GM12878 (cell line): ENCODE data around the gene APLP1. TPM values are rescaled to one million over a fixed set of nuclear protein-coding genes. Genes with fewer than 3 reads are reported as not detected.
A peak's percentile ranks its signal among the peaks of the same experiment; 100 is the strongest.

Experiments
- ATAC-seq: fragments of 200-7000 bp; cut with Tn5 transposase; 3 replicates; pipeline ENCODE4 v1.9.1; 2020; ENCODE audit warnings: mild to moderate bottlenecking, moderate library complexity
- BruUV-seq: library from RNA; stranded (reverse); fragments of 400-500 nt; replicated peaks from 2 replicates; lab custom pipeline; 2021; lab: Mats Ljungman, UMichigan
- CTCF ChIA-PET: fragments of 300-600 bp; sonication (Branson Sonifier 250); formaldehyde crosslinking; extraction: SDS; loops from one replicate; lab custom pipeline; 2021; ENCODE audit warnings: inconsistent platforms; lab: Yijun Ruan, JAX
- POLR2A ChIA-PET: fragments of 350-600 bp; formaldehyde crosslinking; extraction: SDS; loops from one replicate; lab custom pipeline; 2021; ENCODE audit warnings: inconsistent platforms; lab: Charles Lee
- RAD21 ChIA-PET: fragments of 300-600 bp; sonication (Branson Sonifier 250); formaldehyde crosslinking; loops from one replicate; lab custom pipeline; 2023; ENCODE audit warnings: antibody characterized with exemption; ENCODE audit not compliant: unreplicated experiment; lab: Charles Lee
- SMC1A ChIA-PET: fragments of 300-600 bp; sonication (Branson Sonifier 250); formaldehyde crosslinking; loops from one replicate; lab custom pipeline; 2023; ENCODE audit not compliant: unreplicated experiment, uncharacterized antibody; lab: Charles Lee
- DNase-seq: peaks from one replicate; pipeline ENCODE4 v3.0.0-alpha.2; 2011; ENCODE audit warnings: low read depth, low spot score
- FAIRE-seq: peaks from 3 replicates; lab custom pipeline; 2011; peaks lifted over from hg19 to GRCh38; lab: Jason Lieb, UNC
- H2AFZ ChIP-seq: 2 replicates; pipeline ENCODE4 v1.6.0; 2011; ENCODE audit warnings: low read depth, low read length, control low read depth; ENCODE audit not compliant: control insufficient read depth
- H3K27ac ChIP-seq: 2 replicates; pipeline ENCODE4 v1.5.1; 2011; ENCODE audit warnings: control low read depth; ENCODE audit not compliant: control insufficient read depth, insufficient read depth
- H3K27me3 ChIP-seq, 2 experiments: replicated peaks in 1 of 2; 2 replicates each; pipeline versions ENCODE4 v1.6.0 to v1.6.1; 2011; ENCODE audit warnings: low read length in 1 of 2; ENCODE audit not compliant: control insufficient read depth in 2 of 2, insufficient read depth in 2 of 2
- H3K36me3 ChIP-seq, 2 experiments: 2 replicates each; pipeline ENCODE4 v1.5.1; 2011; ENCODE audit warnings: low read length in 1 of 2; ENCODE audit not compliant: control insufficient read depth in 2 of 2, insufficient read depth in 2 of 2
- H3K4me1 ChIP-seq: 2 replicates; pipeline ENCODE4 v1.6.1; 2011; ENCODE audit warnings: mild to moderate bottlenecking, low read length, moderate library complexity, mixed read lengths; ENCODE audit not compliant: control insufficient read depth, insufficient read depth
- H3K4me2 ChIP-seq: 2 replicates; pipeline ENCODE4 v1.6.0; 2011; ENCODE audit warnings: control low read depth; ENCODE audit not compliant: control insufficient read depth, insufficient read depth
- H3K4me3 ChIP-seq: fragments of 200-600 bp; sonication (generic); 2 replicates; pipeline ENCODE4 v1.5.1; 2016
- H3K79me2 ChIP-seq: 2 replicates; pipeline ENCODE4 v1.6.0; 2011; ENCODE audit warnings: low read length; ENCODE audit not compliant: control insufficient read depth, insufficient read depth
- H3K9ac ChIP-seq: 2 replicates; pipeline ENCODE4 v1.8.0; 2011; ENCODE audit warnings: low read length, control low read depth, mixed read lengths; ENCODE audit not compliant: control insufficient read depth, insufficient read depth
- H3K9me3 ChIP-seq: replicated peaks from 3 replicates; pipeline ENCODE4 v1.5.1; 2011; ENCODE audit warnings: mild to moderate bottlenecking, low read length; ENCODE audit not compliant: control insufficient read depth, insufficient read depth
- H4K20me1 ChIP-seq: 2 replicates; pipeline ENCODE4 v1.6.0; 2011; ENCODE audit not compliant: control insufficient read depth, insufficient read depth
- BMI1 ChIP-seq: fragments of 450-650 bp; IDR thresholded peaks from 2 replicates; pipeline ENCODE4 v1.6.1; 2016; ENCODE audit warnings: mild to moderate bottlenecking, moderate library complexity, borderline replicate concordance
- SPI1 ChIP-seq: IDR thresholded peaks from 2 replicates; pipeline ENCODE4 v1.6.1; 2011; ENCODE audit warnings: low read depth, mild to moderate bottlenecking, low read length, moderate library complexity, borderline replicate concordance; ENCODE audit not compliant: insufficient read depth
- STAT1 ChIP-seq: fragments of 450-650 bp; conservative IDR thresholded peaks from 2 replicates; pipeline ENCODE4 v1.6.1; 2014; ENCODE audit warnings: antibody characterized with exemption, mild to moderate bottlenecking
- TCF12 ChIP-seq: IDR thresholded peaks from 2 replicates; pipeline ENCODE4 v1.6.1; 2011; ENCODE audit warnings: low read depth, mild to moderate bottlenecking, low read length
- WGBS: methylation state at CpG from one replicate; pipeline ENCODE4 v1.1.6; 2016; ENCODE audit warnings: low lambda C conversion rate; ENCODE audit not compliant: insufficient replicate concordance, insufficient coverage; ENCODE audit errors: missing lambda C conversion rate; 5-methylcytosine and 5-hydroxymethylcytosine counted together
- in situ Hi-C: fragments of 300-500 bp; cut with MboI; formaldehyde crosslinking; loops from 9 replicates; pipeline ENCODE4 v1.14.3; 2018; ENCODE audit warnings: mixed read lengths
- intact Hi-C: fragments of 100-400 bp; cut with micrococcal nuclease; formaldehyde crosslinking; loops from one replicate; pipeline ENCODE4 v1.14.2; 2022; ENCODE audit not compliant: unreplicated experiment
- polyA plus RNA-seq, 11 experiments: library from polyadenylated mRNA; depleted of rRNA in 4 of 11; unstranded in 6 of 11; stranded (reverse) in 5 of 11; fragments of >200 nt; fragmentation: Nextera tagmentation in 4 of 11; fragmentation: Illumina TruSeq in 1 of 11; extraction: Ambion mirVana in 4 of 11; extraction: Trizol in 1 of 11; gene quantifications; 1 replicate in 1 of 11; 2 replicates in 10 of 11; pipeline versions ENCODE4 v1.2.1 to v1.2.3, GENCODE V29; 2011 to 2016; ENCODE audit warnings: inconsistent platforms in 2 of 11, missing spikeins in 2 of 11, low read depth in 1 of 11
- total RNA-seq, 4 experiments: library from RNA; depleted of rRNA in 3 of 4; stranded (reverse); fragments of >200 nt in 3 of 4; fragmentation: Illumina TruSeq in 1 of 4; extraction: Trizol in 1 of 4; gene quantifications; 2 replicates each; pipeline versions ENCODE4 v1.2.1 to v1.2.3, GENCODE V29; 2013 to 2021
- TF ChIP-seq, protein P1 (sequence below): fragments of 450-650 bp; IDR thresholded peaks from 2 replicates; pipeline ENCODE4 v1.6.1; 2017; ENCODE audit warnings: mild to moderate bottlenecking, moderate library complexity
- TF ChIP-seq, protein P2 (sequence below): fragments of 450-650 bp; IDR thresholded peaks from 2 replicates; pipeline ENCODE4 v1.6.1; 2017; ENCODE audit warnings: mild to moderate bottlenecking
- TF ChIP-seq, protein P3 (sequence below): fragments of 450-650 bp; conservative IDR thresholded peaks from 2 replicates; pipeline ENCODE4 v1.6.1; 2017; ENCODE audit warnings: mild to moderate bottlenecking, moderate library complexity

The APLP1 gene
- total and polyA plus RNA-seq, 10 of the 15 experiments (the other 5 are each of a cell fraction or from before 2014, with no cell fraction given) = 0.07 to 2.2 (median 0.91) TPM; not detected in 1

DNA sequence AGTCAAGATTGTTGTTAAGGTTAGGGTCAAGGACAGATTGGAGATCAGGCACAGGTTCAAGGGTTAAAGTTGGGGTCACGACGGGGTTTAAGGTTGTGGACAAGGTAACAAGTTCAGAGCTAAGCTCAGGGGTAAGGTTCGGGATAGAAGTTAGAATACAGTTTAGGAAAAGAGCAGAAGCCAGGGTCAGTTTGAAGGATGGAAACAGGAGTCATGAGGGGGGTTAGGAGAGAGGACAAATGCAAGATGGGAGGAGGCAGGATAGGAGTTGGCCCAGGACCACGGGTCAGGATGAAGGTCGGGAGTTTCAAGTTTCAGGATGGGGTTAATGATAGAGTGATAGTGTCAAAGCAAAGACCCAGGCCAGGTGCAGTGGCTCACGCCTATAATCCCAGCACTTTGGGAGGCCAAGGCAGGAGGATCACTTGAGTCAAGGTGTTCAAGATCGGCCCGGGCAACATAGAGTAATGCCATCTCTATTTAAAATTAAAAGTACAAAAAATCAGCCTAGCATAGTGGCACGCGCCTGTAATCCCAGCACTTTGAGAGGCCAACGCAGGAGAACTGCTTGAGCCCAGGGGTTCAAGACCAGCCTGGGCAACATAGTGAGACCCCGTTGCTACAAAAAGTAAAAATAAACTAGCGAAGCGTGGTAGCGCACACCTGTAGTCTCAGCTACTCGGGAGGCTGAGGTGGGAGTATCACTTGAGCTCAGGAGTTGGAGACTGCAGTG, 23.7 kb upstream of the APLP1 start (continued):
- TF ChIP-seq, protein P1, sequence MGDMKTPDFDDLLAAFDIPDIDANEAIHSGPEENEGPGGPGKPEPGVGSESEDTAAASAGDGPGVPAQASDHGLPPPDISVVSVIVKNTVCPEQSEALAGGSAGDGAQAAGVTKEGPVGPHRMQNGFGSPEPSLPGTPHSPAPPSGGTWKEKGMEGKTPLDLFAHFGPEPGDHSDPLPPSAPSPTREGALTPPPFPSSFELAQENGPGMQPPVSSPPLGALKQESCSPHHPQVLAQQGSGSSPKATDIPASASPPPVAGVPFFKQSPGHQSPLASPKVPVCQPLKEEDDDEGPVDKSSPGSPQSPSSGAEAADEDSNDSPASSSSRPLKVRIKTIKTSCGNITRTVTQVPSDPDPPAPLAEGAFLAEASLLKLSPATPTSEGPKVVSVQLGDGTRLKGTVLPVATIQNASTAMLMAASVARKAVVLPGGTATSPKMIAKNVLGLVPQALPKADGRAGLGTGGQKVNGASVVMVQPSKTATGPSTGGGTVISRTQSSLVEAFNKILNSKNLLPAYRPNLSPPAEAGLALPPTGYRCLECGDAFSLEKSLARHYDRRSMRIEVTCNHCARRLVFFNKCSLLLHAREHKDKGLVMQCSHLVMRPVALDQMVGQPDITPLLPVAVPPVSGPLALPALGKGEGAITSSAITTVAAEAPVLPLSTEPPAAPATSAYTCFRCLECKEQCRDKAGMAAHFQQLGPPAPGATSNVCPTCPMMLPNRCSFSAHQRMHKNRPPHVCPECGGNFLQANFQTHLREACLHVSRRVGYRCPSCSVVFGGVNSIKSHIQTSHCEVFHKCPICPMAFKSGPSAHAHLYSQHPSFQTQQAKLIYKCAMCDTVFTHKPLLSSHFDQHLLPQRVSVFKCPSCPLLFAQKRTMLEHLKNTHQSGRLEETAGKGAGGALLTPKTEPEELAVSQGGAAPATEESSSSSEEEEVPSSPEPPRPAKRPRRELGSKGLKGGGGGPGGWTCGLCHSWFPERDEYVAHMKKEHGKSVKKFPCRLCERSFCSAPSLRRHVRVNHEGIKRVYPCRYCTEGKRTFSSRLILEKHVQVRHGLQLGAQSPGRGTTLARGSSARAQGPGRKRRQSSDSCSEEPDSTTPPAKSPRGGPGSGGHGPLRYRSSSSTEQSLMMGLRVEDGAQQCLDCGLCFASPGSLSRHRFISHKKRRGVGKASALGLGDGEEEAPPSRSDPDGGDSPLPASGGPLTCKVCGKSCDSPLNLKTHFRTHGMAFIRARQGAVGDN = no peak
- TF ChIP-seq, all 136 proteins: peak for 0

GRCh38 chr19:35845215-35846037, 22.9 kb upstream of the APLP1 start:
- ChIA-PET POLR2A (no interaction called here), CTCF (no interaction called here), SMC1A (no interaction called here), RAD21 (no interaction called here)
- H3K27ac ChIP-seq = no peak overlapping the region
- WGBS = 26% methylated on average over 53 of the region's 63 CpGs
- no peak overlapping the region for H3K9ac ChIP-seq
- no peak overlapping the region for H3K4me2 ChIP-seq
- FAIRE-seq = no peak
- intact Hi-C loops (no loop called here), in situ Hi-C loops (no loop called here)
- H3K9me3 ChIP-seq = no peaks in the 10 kb centered on the region; the same call in 2 of the 3 replicates
- DNase-seq = no peak
- H3K4me3 ChIP-seq = no peak overlapping the region
- H4K20me1 ChIP-seq = no peaks in the 10 kb centered on the region
- peak; percentile 29; the same call in 1 of the 3 replicates for ATAC-seq
- no peak overlapping the region for H2AFZ ChIP-seq
- no peaks in the 10 kb centered on the region for H3K79me2 ChIP-seq
- TF ChIP-seq TCF12 (no peak), BMI1 (no peak), SPI1 (no peak), STAT1 (no peak)
- TF ChIP-seq, protein P2, sequence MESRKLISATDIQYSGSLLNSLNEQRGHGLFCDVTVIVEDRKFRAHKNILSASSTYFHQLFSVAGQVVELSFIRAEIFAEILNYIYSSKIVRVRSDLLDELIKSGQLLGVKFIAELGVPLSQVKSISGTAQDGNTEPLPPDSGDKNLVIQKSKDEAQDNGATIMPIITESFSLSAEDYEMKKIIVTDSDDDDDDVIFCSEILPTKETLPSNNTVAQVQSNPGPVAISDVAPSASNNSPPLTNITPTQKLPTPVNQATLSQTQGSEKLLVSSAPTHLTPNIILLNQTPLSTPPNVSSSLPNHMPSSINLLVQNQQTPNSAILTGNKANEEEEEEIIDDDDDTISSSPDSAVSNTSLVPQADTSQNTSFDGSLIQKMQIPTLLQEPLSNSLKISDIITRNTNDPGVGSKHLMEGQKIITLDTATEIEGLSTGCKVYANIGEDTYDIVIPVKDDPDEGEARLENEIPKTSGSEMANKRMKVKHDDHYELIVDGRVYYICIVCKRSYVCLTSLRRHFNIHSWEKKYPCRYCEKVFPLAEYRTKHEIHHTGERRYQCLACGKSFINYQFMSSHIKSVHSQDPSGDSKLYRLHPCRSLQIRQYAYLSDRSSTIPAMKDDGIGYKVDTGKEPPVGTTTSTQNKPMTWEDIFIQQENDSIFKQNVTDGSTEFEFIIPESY = no peak
- TF ChIP-seq, protein P3, sequence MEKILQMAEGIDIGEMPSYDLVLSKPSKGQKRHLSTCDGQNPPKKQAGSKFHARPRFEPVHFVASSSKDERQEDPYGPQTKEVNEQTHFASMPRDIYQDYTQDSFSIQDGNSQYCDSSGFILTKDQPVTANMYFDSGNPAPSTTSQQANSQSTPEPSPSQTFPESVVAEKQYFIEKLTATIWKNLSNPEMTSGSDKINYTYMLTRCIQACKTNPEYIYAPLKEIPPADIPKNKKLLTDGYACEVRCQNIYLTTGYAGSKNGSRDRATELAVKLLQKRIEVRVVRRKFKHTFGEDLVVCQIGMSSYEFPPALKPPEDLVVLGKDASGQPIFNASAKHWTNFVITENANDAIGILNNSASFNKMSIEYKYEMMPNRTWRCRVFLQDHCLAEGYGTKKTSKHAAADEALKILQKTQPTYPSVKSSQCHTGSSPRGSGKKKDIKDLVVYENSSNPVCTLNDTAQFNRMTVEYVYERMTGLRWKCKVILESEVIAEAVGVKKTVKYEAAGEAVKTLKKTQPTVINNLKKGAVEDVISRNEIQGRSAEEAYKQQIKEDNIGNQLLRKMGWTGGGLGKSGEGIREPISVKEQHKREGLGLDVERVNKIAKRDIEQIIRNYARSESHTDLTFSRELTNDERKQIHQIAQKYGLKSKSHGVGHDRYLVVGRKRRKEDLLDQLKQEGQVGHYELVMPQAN = no peak
- H3K36me3 ChIP-seq = no peaks in the 10 kb centered on the region
- no peaks in the 10 kb centered on the region for H3K4me1 ChIP-seq
- H3K27me3 ChIP-seq = peaks cover 3 to 5% of the 10 kb centered on the region in 2 experiments; a peak in 3 of 4 replicates
- BruUV-seq = no TSS peak
